ENCODE results near the gene PPFIBP2.

DNA sequence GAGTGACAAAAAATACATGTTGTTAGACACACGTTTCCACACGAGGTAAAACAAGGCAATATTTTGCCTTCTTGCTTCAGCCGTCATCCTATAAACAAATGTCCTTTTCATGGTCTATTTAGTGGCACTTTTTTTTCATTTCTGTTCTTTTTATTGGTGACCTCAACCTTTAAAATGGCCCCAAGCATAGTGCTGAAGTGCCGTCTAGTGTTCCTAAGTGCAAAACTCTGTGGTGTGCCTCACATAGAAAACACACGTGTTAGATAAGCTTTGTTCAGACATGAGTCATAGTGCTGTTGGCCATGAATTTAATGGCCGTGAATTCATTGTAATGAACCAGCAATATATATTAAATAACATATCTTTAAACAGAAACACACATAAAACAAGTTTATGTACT is 176.8 kb downstream of the PPFIBP2 start:
- TF ChIP-seq, protein P1, sequence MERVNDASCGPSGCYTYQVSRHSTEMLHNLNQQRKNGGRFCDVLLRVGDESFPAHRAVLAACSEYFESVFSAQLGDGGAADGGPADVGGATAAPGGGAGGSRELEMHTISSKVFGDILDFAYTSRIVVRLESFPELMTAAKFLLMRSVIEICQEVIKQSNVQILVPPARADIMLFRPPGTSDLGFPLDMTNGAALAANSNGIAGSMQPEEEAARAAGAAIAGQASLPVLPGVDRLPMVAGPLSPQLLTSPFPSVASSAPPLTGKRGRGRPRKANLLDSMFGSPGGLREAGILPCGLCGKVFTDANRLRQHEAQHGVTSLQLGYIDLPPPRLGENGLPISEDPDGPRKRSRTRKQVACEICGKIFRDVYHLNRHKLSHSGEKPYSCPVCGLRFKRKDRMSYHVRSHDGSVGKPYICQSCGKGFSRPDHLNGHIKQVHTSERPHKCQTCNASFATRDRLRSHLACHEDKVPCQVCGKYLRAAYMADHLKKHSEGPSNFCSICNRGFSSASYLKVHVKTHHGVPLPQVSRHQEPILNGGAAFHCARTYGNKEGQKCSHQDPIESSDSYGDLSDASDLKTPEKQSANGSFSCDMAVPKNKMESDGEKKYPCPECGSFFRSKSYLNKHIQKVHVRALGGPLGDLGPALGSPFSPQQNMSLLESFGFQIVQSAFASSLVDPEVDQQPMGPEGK (CRISPR knock-in tag; IDR thresholded peaks at IDR 0.05; ENCODE audit: borderline replicate concordance) = no peak
- TF ChIP-seq ZFP30 (CRISPR knock-in tag; IDR thresholded peaks at IDR 0.05) (no peak), TOX (CRISPR knock-in tag; IDR thresholded peaks at IDR 0.05; ENCODE audit: borderline replicate concordance) (no peak), OSR1 (CRISPR knock-in tag; IDR thresholded peaks at IDR 0.05) (no peak), SNAI2 (CRISPR knock-in tag; IDR thresholded peaks at IDR 0.05) (no peak), ARNTL (CRISPR knock-in tag; IDR thresholded peaks at IDR 0.05; ENCODE audit: borderline replicate concordance, low read depth) (no peak), RARB (CRISPR knock-in tag; IDR thresholded peaks at IDR 0.05) (no peak), BACH2 (CRISPR knock-in tag; IDR thresholded peaks at IDR 0.05; ENCODE audit: borderline replicate concordance) (no peak)
- TF ChIP-seq, protein P2, sequence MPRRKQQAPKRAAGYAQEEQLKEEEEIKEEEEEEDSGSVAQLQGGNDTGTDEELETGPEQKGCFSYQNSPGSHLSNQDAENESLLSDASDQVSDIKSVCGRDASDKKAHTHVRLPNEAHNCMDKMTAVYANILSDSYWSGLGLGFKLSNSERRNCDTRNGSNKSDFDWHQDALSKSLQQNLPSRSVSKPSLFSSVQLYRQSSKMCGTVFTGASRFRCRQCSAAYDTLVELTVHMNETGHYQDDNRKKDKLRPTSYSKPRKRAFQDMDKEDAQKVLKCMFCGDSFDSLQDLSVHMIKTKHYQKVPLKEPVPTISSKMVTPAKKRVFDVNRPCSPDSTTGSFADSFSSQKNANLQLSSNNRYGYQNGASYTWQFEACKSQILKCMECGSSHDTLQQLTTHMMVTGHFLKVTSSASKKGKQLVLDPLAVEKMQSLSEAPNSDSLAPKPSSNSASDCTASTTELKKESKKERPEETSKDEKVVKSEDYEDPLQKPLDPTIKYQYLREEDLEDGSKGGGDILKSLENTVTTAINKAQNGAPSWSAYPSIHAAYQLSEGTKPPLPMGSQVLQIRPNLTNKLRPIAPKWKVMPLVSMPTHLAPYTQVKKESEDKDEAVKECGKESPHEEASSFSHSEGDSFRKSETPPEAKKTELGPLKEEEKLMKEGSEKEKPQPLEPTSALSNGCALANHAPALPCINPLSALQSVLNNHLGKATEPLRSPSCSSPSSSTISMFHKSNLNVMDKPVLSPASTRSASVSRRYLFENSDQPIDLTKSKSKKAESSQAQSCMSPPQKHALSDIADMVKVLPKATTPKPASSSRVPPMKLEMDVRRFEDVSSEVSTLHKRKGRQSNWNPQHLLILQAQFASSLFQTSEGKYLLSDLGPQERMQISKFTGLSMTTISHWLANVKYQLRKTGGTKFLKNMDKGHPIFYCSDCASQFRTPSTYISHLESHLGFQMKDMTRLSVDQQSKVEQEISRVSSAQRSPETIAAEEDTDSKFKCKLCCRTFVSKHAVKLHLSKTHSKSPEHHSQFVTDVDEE (CRISPR knock-in tag; IDR thresholded peaks at IDR 0.05) = no peak
- TF ChIP-seq, protein P3, sequence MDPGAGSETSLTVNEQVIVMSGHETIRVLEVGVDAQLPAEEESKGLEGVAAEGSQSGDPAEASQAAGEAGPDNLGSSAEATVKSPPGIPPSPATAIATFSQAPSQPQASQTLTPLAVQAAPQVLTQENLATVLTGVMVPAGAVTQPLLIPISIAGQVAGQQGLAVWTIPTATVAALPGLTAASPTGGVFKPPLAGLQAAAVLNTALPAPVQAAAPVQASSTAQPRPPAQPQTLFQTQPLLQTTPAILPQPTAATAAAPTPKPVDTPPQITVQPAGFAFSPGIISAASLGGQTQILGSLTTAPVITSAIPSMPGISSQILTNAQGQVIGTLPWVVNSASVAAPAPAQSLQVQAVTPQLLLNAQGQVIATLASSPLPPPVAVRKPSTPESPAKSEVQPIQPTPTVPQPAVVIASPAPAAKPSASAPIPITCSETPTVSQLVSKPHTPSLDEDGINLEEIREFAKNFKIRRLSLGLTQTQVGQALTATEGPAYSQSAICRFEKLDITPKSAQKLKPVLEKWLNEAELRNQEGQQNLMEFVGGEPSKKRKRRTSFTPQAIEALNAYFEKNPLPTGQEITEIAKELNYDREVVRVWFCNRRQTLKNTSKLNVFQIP (CRISPR knock-in tag; IDR thresholded peaks at IDR 0.05; ENCODE audit: borderline replicate concordance, low read depth) = no peak

Data from SK-N-SH treated with all-trans-retinoic acid at 6 μM for 48 hours (cell line).